CD1c-positive myeloid dendritic cell (primary cell): ENCODE results near the gene ZNF362.
"Not testable (repeated sequence)": the region's sequence is repeated elsewhere in the genome, so short reads cannot be mapped to it uniquely, and the experiment has no call there.

Experiments used
- DNase-seq: peaks from one replicate; pipeline ENCODE4 v3.0.0-alpha.2; 2016; ENCODE audit errors: extremely low spot score

ZNF362 gene, protein sequence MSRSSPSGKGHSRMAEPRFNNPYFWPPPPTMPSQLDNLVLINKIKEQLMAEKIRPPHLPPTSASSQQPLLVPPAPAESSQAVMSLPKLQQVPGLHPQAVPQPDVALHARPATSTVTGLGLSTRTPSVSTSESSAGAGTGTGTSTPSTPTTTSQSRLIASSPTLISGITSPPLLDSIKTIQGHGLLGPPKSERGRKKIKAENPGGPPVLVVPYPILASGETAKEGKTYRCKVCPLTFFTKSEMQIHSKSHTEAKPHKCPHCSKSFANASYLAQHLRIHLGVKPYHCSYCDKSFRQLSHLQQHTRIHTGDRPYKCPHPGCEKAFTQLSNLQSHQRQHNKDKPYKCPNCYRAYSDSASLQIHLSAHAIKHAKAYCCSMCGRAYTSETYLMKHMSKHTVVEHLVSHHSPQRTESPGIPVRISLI

DNA sequence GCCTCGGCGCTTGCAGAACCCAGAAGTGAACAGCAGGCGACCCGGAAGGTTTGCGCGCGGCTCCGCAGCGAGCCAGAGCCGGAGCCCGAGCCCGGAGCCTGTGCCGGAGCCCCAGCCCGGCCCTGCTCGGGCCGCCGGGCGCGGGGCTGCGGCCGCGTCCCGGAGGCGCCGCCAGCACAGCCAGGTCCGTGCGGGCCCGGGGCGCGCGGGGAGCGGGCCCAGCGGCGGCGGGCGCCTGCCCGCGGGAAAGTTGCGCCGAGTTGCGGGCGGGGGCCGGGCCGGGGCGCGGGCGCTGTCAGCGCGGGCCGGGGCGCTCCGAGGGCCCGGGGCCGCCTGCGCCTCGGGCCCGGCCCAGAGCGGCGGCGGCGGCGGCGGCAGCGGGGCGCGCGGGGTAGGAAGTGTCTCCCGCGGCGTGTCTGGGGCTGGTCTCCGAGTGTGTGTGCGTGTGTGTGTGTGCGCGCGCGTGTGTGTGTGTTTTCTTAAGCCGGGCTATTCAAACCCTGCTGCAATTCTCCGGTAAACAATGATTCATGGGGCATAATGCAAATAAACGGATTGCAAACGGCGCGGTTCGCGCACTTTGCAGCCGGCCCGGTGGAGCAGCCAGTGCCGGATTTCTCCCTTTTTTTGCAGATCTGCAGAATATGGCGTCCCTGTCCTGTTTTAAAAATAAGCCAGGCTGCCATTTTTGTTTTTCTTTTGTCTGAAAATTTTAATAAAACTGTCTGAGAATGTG is at the start of gene ZNF362:
Gene ZNF362 (plus strand): TSS at position 22 of the 736 bp plus-strand sequence. CDS start 14,083 bp downstream, outside the sequence.
- peak; percentile 73 for DNase-seq

DNA sequence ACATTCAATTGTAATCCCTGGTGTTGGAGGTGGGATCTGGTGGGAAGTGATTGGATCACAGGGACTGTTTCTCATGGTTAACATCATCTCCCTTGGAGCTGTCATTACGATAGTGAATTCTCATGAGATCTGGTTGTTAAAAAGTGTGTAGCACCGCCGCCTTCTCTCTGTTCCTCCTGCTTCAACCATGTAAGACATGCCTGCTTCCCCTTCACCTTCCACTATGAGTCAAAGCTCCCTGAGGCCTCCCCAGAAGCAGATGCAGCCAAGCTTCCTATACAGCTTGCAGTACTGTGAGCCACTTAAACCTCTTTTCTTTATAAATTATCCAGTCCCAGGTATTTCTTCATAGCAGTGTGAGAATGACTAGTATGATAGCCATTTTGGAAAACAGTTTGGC is 44.3 kb upstream of the ZNF362 start:
- DNase-seq: peak; percentile 1

DNA sequence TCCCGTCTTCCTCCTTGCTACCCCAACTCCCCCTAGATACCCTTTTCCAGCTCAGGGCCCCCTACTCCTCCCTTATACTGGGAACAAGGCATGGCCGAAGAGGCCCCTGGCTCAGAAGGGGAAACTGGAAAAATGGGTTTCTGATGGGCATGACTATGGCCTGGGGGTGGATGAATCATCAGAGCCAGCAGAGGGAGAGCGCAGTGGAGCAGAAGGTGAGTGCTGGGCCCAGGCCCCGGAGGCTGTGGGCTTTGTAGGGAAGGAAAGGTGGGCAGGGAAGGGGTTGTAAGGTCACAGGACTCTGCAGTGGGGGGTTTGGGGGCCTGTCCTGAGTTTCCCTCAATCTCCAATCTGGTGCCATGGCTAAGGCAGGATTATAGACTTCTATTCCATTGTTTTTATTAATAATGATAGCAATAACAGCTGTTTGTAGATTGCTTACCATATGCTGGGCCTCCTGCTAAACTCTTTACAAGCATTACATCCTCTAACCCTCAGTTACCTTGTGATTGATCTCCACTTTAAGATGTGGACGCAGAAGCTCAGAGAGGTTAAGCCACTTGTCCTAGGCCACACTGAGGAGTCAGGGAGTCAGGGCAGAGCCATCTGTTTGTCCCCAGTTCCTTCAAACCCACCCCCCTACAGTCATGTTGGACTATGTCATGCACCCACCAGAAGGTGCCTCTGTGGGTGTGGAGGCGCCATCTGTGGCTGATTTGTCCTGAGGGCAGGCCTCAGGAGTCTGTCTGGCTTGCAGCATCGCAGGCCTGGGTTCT is 36.2 kb upstream of the ZNF362 start:
- DNase-seq: peak; percentile 5

DNA sequence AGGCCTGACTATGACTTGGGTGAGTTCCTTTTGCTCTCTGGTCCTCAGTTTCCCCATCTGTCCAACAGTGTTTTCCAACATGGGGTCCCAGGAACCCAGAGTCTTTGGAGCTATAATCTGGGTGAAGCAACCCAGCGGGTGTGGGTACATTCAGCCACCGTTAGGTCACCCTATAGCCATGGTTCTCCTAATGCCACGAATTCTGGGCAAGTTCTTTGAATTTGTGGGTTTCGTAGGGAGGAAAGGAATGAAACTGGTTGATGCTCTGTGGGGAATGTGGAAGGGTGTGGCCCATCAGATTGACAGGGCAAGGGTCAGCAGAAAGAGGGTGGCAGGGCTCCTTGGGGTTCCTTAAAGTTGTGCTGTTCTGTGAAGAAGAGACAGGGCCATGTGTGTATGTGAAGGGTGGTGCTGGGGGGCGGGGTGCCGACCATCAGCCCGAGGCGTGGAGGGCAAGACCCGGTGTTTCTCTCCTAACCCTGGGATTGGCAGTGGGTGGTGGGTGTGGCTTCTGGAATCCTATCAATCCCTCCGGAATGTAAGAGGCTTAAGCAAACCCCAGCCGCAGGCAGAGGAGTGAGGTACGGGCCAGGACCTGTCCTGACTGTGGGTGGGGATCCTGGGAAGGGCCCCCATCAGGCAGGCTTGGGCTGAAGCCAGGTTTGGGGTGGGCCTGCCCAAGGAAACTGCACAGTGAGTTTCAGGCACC is 35.5 kb upstream of the ZNF362 start:
- no peak for DNase-seq

DNA sequence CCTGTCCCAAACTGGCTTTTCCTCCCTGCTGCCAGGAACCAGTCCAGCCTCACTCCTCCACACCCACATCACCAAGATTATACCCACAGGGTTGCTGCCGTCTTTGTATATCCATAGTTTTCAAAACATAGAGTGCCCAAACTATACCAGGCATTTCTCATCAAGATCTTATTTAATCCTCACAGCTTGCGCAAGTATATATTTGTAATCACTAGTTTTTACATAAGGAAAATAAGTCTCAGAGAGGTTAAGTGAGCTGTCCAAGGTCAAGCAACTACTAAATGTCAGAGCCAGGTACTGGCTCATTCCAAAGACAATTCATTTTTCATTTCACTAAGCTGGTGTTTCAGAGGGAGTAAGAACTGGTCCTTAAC is 34.9 kb upstream of the ZNF362 start:
- DNase-seq: no peak

DNA sequence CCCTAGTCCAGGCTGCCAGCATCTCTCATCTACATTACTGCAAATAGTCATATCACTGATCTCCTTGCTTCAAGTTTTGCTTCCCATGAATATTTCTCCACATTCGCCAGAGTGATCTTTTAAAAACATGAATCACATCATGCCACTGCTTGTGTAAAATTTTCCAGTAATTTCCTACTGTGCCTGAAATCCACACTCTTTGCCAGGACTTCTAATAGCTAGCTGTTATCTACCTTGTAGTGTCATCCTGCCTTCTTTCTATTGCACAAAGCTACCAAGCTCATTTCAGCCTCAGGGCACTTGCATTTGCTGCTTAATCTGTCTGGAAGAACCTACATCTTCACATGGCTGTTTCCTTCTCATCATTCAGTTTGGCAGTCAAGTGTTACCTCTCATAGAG is 33.9 kb upstream of the ZNF362 start:
- DNase-seq: no peak

DNA sequence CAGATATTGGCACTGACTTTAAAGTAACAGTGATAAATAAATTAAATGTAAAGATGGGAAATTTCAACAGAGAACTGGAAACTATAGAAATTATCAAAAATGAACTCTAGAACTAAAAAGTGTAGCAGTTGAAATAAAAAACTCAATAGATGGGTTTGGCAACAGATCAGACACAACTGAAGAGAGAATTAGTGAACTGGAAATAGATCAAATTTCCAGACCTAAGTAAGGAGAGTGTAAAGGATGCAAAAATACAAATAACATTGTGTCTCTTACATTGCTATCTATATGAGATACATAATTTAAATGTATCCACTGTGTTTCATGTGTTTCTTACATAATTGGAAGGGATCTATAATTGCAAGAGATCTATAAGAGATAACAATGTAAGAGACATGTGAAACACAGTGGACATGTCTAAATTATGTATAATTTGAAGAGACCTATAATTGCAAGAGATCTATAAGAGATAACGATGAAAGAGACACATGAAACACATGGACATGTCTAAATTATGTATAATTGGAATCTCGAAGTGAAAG is 32.1 kb upstream of the ZNF362 start:
- no peak for DNase-seq

DNA sequence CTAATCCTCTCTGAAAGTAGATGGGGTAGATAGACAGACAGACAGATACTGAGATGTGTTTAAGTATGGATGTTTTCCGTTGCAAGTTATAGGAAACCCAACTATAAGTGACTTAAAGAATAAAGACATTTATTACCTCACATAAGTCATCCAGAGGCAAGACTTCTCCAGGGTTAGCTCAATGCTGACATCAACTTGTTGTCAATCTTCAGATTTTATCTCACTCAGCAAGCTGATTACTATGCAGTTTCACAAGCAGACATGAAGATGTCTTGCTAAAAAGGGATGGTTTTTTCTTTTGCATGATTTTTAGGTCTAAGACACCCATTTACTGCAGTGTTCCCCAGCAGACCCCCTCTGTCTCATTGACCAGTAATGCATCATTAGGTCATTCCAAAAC is 30.7 kb upstream of the ZNF362 start:
- DNase-seq: no peak

DNA sequence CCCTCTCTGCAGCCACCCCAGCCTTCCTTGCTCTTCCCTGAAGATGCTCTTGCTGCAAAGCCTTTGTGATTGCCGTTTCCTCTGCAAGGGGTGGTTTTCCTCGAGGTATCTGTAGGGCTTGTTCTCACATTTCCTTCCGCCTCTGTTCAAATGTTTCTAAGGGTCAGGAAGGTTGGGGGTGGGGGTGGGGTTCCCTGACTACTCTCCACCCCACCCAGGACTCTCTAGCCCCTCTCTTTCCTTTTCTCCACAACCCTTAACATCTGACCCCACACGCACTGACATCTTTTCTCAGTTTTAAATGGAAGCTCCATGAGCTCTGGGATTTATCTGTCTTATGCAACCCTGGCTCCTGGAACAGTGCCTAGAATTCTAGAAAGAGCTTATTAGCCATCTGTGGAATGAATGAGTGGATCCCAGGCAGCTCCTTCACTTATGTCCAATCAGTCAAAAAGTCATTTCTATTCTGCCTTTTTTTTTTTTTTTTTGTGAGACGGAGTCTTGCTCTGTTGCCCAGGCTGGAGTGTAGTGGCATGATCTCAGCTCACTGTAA is 27.3 kb upstream of the ZNF362 start:
- DNase-seq: no peak

DNA sequence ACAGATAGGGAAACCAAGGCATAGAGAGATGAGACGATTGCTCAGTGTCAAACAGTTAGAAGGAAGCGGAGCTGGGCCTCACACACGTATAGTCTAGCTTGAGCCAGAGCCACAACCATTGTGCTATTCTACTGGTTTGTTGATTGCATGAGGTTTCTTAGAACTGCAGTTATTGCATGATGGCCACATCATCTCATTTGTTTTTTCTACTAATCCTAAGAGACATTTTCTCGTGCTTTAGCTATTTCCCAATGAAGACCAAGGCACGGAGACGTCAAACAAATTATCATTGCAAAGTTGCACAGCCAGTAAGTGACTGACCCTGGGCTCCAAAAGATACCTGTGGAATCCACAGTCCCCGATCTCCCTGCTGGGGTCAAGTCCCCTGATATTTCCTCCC is 25.1 kb upstream of the ZNF362 start:
- no peak for DNase-seq

DNA sequence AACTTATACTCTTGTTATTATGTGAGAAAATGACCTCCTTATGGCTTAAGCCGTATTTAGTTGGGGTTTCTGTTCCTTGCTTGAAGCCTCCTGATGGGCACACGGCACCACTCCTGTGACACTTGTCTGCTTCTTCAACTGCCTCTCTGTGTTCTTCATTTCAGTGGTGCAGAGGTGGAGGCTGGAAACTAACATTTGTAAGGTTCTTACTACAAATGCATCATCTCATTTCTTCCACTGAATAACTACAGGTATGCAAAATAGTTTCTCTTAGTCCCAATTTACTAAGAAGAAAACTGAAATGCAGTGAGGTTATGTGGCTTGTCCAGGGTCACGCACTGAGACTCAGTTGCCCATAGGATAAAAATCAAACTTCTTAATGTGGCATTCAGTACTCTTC is 23.6 kb upstream of the ZNF362 start:
- DNase-seq: no peak

DNA sequence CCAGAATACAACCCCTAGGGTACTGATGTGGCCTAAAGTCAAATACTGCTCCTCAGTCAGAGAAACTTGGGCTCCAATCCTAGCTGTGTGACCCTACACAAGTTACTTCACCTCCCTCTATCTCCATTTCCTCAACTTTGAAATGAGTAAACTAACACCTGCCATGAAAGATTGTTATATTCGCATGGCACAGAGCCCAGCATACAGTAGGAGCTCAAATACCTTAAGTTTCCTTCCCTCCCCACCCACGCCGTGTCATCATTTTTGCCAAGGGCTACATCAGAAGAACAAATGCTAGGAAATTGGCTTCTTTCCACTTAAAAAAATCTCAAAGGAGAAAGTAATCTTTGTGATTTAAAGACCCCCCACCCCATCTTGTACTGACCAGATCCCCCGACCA is 22.2 kb upstream of the ZNF362 start:
- no peak for DNase-seq

DNA sequence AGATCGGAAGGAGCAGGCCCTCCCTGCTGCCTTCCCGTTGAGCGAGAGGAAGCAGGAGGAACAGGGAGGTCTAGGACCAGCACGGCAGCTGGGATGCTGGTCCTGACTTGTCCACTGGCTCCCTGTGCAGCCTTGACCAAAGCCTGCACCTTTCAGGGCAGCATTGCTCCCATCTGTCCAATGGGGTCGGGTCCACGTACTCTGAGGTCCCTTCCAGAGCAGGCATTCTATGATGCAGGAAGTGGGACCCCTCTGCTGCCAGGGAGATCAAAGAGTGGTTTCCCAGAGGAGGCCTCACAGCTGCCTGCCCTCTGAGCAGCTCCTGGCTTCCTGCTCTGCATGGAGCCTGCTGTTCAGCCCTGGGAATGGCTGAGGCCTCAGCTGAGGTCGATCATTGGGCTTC is 21.7 kb upstream of the ZNF362 start:
- DNase-seq: no peak

DNA sequence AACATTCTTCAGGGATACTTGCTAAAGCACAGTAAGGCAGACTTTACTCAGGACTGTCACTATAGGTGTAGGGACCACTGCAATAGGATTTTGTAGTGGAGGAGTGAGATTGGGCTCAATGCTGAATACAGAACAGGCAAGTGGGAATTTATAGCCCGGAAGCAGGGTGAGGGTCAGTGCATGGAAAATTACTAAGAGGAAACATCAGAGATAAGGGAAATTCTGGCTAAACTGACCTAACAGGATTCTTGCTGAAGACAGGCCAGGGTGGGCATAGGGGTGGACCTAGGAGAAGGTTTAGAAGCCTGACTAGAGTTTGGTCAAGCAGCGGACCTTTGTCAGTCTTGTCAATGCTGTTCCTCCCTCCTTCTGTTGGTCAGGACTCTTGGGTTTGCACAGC is 20.8 kb upstream of the ZNF362 start:
- DNase-seq: no peak

DNA sequence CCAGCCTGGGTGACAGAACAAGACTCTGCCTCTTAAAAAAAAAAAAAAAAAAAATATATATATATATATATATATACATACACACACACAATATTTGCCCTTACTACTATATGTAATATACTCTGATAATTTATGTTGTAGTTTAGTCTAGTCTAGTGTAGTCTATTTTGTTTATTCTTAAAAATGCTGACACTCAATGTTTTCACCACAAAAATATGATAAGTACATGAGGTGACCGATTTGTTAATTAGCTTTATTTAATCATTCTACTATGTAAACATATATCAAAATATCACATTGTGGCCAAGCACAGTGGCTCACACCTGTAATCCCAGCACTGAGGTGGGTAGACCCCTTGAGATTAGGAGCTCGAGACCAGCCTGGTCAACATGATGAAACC is 19.8 kb upstream of the ZNF362 start:
- no peak for DNase-seq

DNA sequence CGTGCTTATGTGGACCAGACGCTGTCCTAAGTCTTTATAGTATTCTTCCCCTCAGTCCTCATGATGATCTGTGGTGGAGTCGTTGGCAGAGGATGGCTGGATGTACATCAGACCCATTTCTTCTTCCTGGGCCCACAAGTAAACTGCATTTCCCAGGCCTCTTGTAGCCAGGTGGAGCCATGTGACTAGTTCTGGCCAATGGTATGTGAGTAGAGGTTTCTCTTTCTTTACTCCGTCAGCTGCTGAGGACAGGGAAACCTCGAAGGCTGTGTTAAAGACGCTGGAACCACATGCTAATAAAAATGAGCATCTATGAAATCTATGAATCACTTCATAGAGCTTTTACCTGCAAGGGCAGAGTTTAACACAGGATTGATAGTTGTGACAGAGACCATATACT is 18.7 kb upstream of the ZNF362 start:
- DNase-seq: no peak

DNA sequence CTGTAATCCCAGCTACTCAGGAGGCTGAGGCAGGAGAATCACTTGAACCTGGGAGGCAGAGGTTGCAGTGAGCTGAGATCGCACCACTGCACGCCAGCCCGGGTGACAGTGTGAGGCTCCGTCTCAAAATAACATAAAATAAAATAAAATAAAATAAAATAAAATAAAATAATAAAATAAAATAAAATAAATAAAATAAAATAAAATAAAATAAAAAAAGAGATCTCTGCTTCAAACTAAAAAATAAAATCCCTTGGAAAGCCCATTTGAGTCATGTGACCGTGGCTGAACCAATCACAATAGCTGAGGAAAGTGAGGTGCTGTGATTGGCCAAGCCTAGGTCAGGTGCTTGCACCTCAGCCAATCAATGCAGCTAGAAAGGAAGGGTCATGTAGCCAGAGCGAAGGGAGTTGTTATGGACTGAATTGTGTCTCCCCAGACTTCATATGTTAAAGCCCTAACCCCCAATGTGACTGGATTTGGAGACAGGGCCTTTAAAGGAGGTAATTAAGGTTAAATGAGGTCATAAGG is 18.0 kb upstream of the ZNF362 start:
- not testable (repeated sequence) for DNase-seq

DNA sequence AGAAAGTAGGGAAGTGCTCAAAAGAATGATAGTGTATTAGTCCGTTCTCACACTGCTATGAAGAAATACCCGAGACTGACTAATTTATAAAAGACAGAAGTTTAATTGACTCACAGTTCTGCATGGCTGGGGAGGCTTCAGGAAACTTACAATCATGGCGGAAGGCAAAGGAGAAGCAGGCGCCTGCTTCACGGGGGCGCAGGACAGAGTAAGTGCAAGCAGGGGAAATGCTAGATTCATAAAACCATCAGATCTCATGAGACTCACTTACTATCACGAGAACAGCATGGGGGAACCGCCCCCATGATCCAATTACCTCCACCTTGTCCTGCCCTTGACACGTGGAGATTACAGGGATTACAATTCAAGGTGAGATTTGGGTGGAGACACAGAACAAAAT is 16.9 kb upstream of the ZNF362 start:
- not testable (repeated sequence) for DNase-seq

DNA sequence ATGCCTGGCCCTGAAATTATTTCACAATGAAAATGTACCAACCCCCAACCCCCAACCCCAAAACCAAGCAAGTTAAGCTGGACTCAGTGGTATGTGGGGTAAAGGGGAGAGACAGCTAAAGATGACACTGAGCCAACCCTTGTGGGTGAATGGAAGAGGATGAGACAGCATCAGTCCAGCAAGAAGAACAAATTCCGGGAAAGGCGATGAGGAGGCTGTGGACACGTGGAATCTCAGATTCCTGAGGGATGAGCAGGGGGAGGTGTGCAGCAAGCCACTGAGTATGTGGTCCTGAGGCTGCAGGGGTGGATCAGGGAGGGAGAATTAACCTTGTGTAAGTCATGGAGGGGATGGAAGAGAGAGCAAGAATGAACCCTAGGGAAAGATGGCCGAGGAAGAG is 14.4 kb upstream of the ZNF362 start:
- DNase-seq: no peak

DNA sequence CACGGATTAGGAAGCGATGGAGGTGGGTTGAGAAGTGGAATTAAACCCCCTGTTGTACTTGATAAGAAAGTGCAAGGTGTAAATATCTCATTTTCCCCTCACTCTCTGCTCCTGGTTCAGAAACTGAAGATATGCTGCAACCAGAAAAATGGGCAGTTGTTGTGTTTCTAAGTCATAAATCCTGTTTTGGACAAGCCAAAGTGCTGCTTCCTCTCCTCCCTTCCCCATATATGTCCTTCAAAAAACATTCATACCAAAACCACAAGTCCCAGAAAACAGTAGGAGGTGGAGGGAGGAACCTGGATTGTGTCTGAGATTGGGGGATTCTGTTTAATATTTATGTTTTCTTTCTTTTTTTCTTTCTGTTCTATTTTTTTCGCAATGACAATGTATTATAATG is 13.6 kb upstream of the ZNF362 start:
- DNase-seq: no peak
